PC-9 (cell line): Measurements from ENCODE around the gene CALHM2.

ENCODE experiments used
- EZH2 ChIP-seq: fragments of 200-600 bp; sonication (generic); IDR thresholded peaks from 2 replicates; pipeline ENCODE4 v1.8.0; 2017; ENCODE audit warnings: antibody characterized with exemption, low read depth
- TF ChIP-seq, protein P1 (sequence below): fragments of 200-600 bp; sonication (generic); conservative IDR thresholded peaks from 2 replicates; pipeline ENCODE4 v1.6.1; 2017; ENCODE audit warnings: mixed run types, antibody characterized with exemption, mild to moderate bottlenecking, moderate library complexity

- TF ChIP-seq, protein P1, sequence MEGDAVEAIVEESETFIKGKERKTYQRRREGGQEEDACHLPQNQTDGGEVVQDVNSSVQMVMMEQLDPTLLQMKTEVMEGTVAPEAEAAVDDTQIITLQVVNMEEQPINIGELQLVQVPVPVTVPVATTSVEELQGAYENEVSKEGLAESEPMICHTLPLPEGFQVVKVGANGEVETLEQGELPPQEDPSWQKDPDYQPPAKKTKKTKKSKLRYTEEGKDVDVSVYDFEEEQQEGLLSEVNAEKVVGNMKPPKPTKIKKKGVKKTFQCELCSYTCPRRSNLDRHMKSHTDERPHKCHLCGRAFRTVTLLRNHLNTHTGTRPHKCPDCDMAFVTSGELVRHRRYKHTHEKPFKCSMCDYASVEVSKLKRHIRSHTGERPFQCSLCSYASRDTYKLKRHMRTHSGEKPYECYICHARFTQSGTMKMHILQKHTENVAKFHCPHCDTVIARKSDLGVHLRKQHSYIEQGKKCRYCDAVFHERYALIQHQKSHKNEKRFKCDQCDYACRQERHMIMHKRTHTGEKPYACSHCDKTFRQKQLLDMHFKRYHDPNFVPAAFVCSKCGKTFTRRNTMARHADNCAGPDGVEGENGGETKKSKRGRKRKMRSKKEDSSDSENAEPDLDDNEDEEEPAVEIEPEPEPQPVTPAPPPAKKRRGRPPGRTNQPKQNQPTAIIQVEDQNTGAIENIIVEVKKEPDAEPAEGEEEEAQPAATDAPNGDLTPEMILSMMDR: no peak
- no peak for TF ChIP-seq EZH2
These were observed 47.7 kb upstream of the CALHM2 start for GRCh38 chr10:103499881-103500280.
